BLaER1 (cell line): ENCODE data around the gene CKMT2.

Experiments used
- H3K27ac ChIP-seq: shearing (Covaris generic); formaldehyde crosslinking; 2 replicates; pipeline ENCODE4 v1.8.1; 2022
- H3K27me3 ChIP-seq: shearing (Covaris generic); formaldehyde crosslinking; 2 replicates; pipeline ENCODE4 v1.8.1; 2022
- H3K36me3 ChIP-seq: shearing (Covaris generic); formaldehyde crosslinking; 2 replicates; pipeline ENCODE4 v1.8.1; 2022
- H3K4me1 ChIP-seq: shearing (Covaris generic); formaldehyde crosslinking; 2 replicates; pipeline ENCODE4 v1.8.1; 2022
- H3K4me2 ChIP-seq: shearing (Covaris generic); formaldehyde crosslinking; 2 replicates; pipeline ENCODE4 v1.8.1; 2022
- H3K4me3 ChIP-seq: shearing (Covaris generic); formaldehyde crosslinking; 2 replicates; pipeline ENCODE4 v1.8.1; 2022
- H3K9ac ChIP-seq: shearing (Covaris generic); formaldehyde crosslinking; 2 replicates; pipeline ENCODE4 v1.8.1; 2022
- H3K9me3 ChIP-seq: shearing (Covaris generic); formaldehyde crosslinking; 2 replicates; pipeline ENCODE4 v1.8.1; 2022
- H4K20me1 ChIP-seq: shearing (Covaris generic); formaldehyde crosslinking; 2 replicates; pipeline ENCODE4 v1.8.1; 2022
- Cebpa-rat ChIP-seq: shearing (Covaris generic); IDR thresholded peaks from 2 replicates; pipeline ENCODE4 v1.8.1; 2022

The CKMT2 gene

GRCh38 chr5:81233080-81233634 lies at the start of gene CKMT2:
Gene CKMT2 (plus strand): TSS chr5:81233322. CDS start chr5:81251133, 17,811 bp downstream.
- Histone ChIP-seq H3K27me3 (no peaks in the 10 kb centered on the region), H3K9ac (no peak within 1 kb of the TSS), H3K4me2 (no peak within 1 kb of the TSS; the same call in 1 of the 2 replicates), H3K9me3 (no peaks in the 10 kb centered on the region), H3K27ac (no peak within 1 kb of the TSS), H3K4me1 (peaks cover 24% of the 10 kb centered on the region), H4K20me1 (no peaks in the 10 kb centered on the region), H3K4me3 (no peak within 1 kb of the TSS), H3K36me3 (no peaks in the 10 kb centered on the region)
- TF ChIP-seq Cebpa-rat = no peak

- Histone ChIP-seq H3K9me3 (no peaks in the 10 kb centered on the region), H3K36me3 (no peaks in the 10 kb centered on the region), H3K4me1 (peaks cover 9% of the 10 kb centered on the region; the same call in 1 of the 2 replicates), H3K27me3 (no peaks in the 10 kb centered on the region), H3K9ac (no peak overlapping the region), H3K4me2 (no peak overlapping the region), H4K20me1 (no peaks in the 10 kb centered on the region), H3K4me3 (no peak overlapping the region), H3K27ac (no peak overlapping the region)
- TF ChIP-seq Cebpa-rat = no peak
Observed at GRCh38 chr5:81183811-81184748, 49.0 kb upstream of the CKMT2 start.

GRCh38 chr5:81184749-81185110 lies 48.4 kb upstream of the CKMT2 start:
- no peak for TF ChIP-seq Cebpa-rat
- Histone ChIP-seq H3K9ac (no peak overlapping the region), H3K9me3 (no peaks in the 10 kb centered on the region), H3K27ac (no peak overlapping the region), H3K27me3 (no peaks in the 10 kb centered on the region), H3K4me1 (peaks cover 9% of the 10 kb centered on the region; the same call in 1 of the 2 replicates), H3K36me3 (no peaks in the 10 kb centered on the region), H3K4me2 (no peak overlapping the region), H4K20me1 (no peaks in the 10 kb centered on the region), H3K4me3 (no peak overlapping the region)

- Histone ChIP-seq H3K4me1 (no peaks in the 10 kb centered on the region), H3K27ac (no peak overlapping the region), H3K9ac (no peak overlapping the region)
Observed at GRCh38 chr5:81187885-81188284, 45.2 kb upstream of the CKMT2 start.

GRCh38 chr5:81188962-81189361 lies 44.2 kb upstream of the CKMT2 start:
- H3K4me1 ChIP-seq = no peaks in the 10 kb centered on the region

More at GRCh38 chr5:81187885-81188284, 45.2 kb upstream of the CKMT2 start:
- no peak for TF ChIP-seq Cebpa-rat
- no peaks in the 10 kb centered on the region for H4K20me1 ChIP-seq
- H3K27me3 ChIP-seq = no peaks in the 10 kb centered on the region
- H3K4me3 ChIP-seq = no peak overlapping the region
- peak overlapping the region; percentile 29; the same call in 1 of the 2 replicates for H3K4me2 ChIP-seq
- no peaks in the 10 kb centered on the region for H3K9me3 ChIP-seq
- no peaks in the 10 kb centered on the region for H3K36me3 ChIP-seq

GRCh38 chr5:81189875-81190498 lies 43.1 kb upstream of the CKMT2 start:
- Histone ChIP-seq H3K4me3 (no peak overlapping the region), H3K9ac (no peak overlapping the region), H3K4me2 (no peak overlapping the region), H3K9me3 (no peaks in the 10 kb centered on the region), H4K20me1 (no peaks in the 10 kb centered on the region), H3K27me3 (no peaks in the 10 kb centered on the region), H3K4me1 (no peaks in the 10 kb centered on the region), H3K27ac (no peak overlapping the region), H3K36me3 (no peaks in the 10 kb centered on the region)
- no peak for TF ChIP-seq Cebpa-rat

More at GRCh38 chr5:81188962-81189361, 44.2 kb upstream of the CKMT2 start:
- Histone ChIP-seq H3K27ac (no peak overlapping the region), H3K4me2 (no peak overlapping the region), H3K9me3 (no peaks in the 10 kb centered on the region), H3K36me3 (no peaks in the 10 kb centered on the region), H3K9ac (no peak overlapping the region), H3K27me3 (no peaks in the 10 kb centered on the region), H4K20me1 (no peaks in the 10 kb centered on the region), H3K4me3 (no peak overlapping the region)
- no peak for TF ChIP-seq Cebpa-rat

GRCh38 chr5:81191726-81192372 lies 41.3 kb upstream of the CKMT2 start:
- Histone ChIP-seq H3K4me1 (no peaks in the 10 kb centered on the region), H3K9me3 (no peaks in the 10 kb centered on the region), H3K4me3 (no peak overlapping the region), H3K27me3 (no peaks in the 10 kb centered on the region), H3K9ac (no peak overlapping the region), H4K20me1 (no peaks in the 10 kb centered on the region), H3K4me2 (no peak overlapping the region), H3K27ac (no peak overlapping the region), H3K36me3 (no peaks in the 10 kb centered on the region)
- TF ChIP-seq Cebpa-rat = no peak

GRCh38 chr5:81192373-81192750 lies 40.8 kb upstream of the CKMT2 start:
- TF ChIP-seq Cebpa-rat = no peak
- H3K27ac ChIP-seq = no peak overlapping the region
- no peaks in the 10 kb centered on the region for H3K9me3 ChIP-seq
- H3K27me3 ChIP-seq = no peaks in the 10 kb centered on the region
- no peak overlapping the region for H3K4me2 ChIP-seq
- no peaks in the 10 kb centered on the region for H4K20me1 ChIP-seq
- H3K9ac ChIP-seq = no peak overlapping the region
- no peaks in the 10 kb centered on the region for H3K36me3 ChIP-seq
- no peak overlapping the region for H3K4me3 ChIP-seq
- no peaks in the 10 kb centered on the region for H3K4me1 ChIP-seq

- no peaks in the 10 kb centered on the region for H3K9me3 ChIP-seq
- H3K27me3 ChIP-seq = no peaks in the 10 kb centered on the region
- no peak overlapping the region for H3K9ac ChIP-seq
- no peak overlapping the region for H3K4me3 ChIP-seq
- no peak overlapping the region for H3K4me2 ChIP-seq
- H3K27ac ChIP-seq = no peak overlapping the region
- no peaks in the 10 kb centered on the region for H3K4me1 ChIP-seq
- TF ChIP-seq Cebpa-rat = no peak
- H3K36me3 ChIP-seq = no peaks in the 10 kb centered on the region
- H4K20me1 ChIP-seq = no peaks in the 10 kb centered on the region
Observed at GRCh38 chr5:81194633-81195334, 38.3 kb upstream of the CKMT2 start.
